ENCODE data around the gene IGF2.

The IGF2 gene

DNA sequence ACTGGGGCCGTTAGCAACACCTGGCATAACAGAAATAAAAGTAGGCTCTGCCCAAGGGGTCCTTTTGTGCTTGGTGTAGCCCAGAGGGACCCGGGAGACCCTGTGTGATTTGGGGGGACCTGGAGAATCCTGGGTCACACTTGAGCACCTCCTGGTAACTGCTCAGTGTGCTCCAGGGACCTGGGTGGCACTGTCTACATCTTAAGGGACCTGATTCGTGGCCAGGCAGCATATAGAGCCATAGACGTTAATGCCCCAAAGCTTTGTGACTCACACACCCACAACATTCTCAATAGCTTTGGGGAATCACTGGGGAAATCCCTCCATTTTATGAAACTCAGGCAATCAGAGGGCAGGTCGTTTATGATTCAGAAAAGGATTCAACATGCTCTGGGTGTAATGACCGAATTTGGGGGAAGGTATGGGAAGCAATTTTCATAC is 3.6 kb upstream of the IGF2 start:
- Histone ChIP-seq H3K4ac (ENCODE audit: low read depth, low read length) (no peak overlapping the region), H3K79me2 (ENCODE audit: control insufficient read depth, insufficient read depth, low read length, poor library complexity) (peaks cover 3% of the 10 kb centered on the region), H3K9ac (ENCODE audit: low read length) (no peak overlapping the region), H3K23ac (ENCODE audit: low read length) (no peak overlapping the region), H3K4me2 (ENCODE audit: low read length) (no peak overlapping the region), H3K14ac (ENCODE audit: low read length) (no peak overlapping the region), H4K12ac (ENCODE audit: low read depth, low read length) (no peak overlapping the region), H3K4me3 (ENCODE audit: low read depth, low read length) (no peak overlapping the region), H2AFZ (ENCODE audit: insufficient read depth, low read length, poor library complexity) (no peak overlapping the region), H4K91ac (ENCODE audit: low read depth, low read length) (peak overlapping the region; percentile 26), H3K36me3 (ENCODE audit: control insufficient read depth in 1 of 2, insufficient read depth in 2 of 2, low read length in 2 of 2) (no peaks in the 10 kb centered on the region), H3K9me3 (ENCODE audit: insufficient read depth, low read depth, low read length) (peaks cover 3% of the 10 kb centered on the region), H4K8ac (ENCODE audit: low read depth, low read length) (no peak overlapping the region), H3K79me1 (ENCODE audit: low read length) (peaks cover 18% of the 10 kb centered on the region), H2BK12ac (ENCODE audit: low read length) (peak overlapping the region; percentile 8), H2BK120ac (ENCODE audit: insufficient read depth, low read length, poor library complexity) (no peak overlapping the region), H2AK5ac (ENCODE audit: low read length) (no peak overlapping the region), H3K18ac (ENCODE audit: low read length) (no peak overlapping the region), H3K27ac (ENCODE audit: low read depth, low read length) (no peak overlapping the region), H3K4me1 (ENCODE audit: control insufficient read depth in 1 of 2, insufficient read depth in 2 of 2, low read length in 2 of 2) (peaks cover 3 to 5% of the 10 kb centered on the region in 2 experiments), H3K27me3 (ENCODE audit: insufficient read depth, low read length) (peaks cover 69% of the 10 kb centered on the region), H2BK5ac (ENCODE audit: low read depth, low read length, poor library complexity) (peak overlapping the region; percentile 27)
- DNase-seq, result peak; percentile 45 to 58
- WGBS (ENCODE audit: extremely low coverage, insufficient coverage, insufficient read length), result no CpG with 5 or more reads among the region's 6 CpGs

DNA sequence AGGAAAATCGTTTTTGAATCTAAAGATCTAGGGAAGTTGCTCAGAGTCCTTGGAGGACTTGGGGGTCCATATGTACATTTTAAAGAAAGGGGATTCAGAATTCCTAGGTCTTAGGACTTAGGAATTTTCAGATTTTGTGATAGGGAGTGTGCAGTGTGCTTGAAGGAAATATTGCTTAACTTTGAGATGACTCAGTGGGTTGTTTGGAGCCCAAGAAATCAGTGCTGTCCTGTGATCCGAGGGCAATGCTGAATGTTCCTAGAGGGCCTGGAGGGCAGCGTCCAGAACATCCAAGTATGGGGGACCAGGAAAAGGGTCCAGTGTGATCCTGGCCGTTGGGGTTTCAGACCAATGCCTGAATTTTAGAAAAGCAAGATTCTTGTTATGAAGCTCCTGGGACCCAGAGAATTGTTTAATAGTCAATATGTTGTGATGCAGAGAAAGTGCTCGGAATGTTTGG is 3.1 kb upstream of the IGF2 start:
- Histone ChIP-seq H3K9me3 (ENCODE audit: insufficient read depth, low read depth, low read length) (peaks cover 3% of the 10 kb centered on the region), H3K4me3 (ENCODE audit: low read depth, low read length) (no peak overlapping the region), H2AFZ (ENCODE audit: insufficient read depth, low read length, poor library complexity) (no peak overlapping the region), H3K79me1 (ENCODE audit: low read length) (peaks cover 17% of the 10 kb centered on the region), H2BK120ac (ENCODE audit: insufficient read depth, low read length, poor library complexity) (no peak overlapping the region), H2BK5ac (ENCODE audit: low read depth, low read length, poor library complexity) (peak overlapping the region; percentile 27), H4K8ac (ENCODE audit: low read depth, low read length) (no peak overlapping the region), H3K79me2 (ENCODE audit: control insufficient read depth, insufficient read depth, low read length, poor library complexity) (peaks cover 5% of the 10 kb centered on the region), H4K12ac (ENCODE audit: low read depth, low read length) (no peak overlapping the region), H2BK12ac (ENCODE audit: low read length) (no peak overlapping the region), H2AK5ac (ENCODE audit: low read length) (no peak overlapping the region), H3K27ac (ENCODE audit: low read depth, low read length) (no peak overlapping the region), H3K36me3 (ENCODE audit: control insufficient read depth in 1 of 2, insufficient read depth in 2 of 2, low read length in 2 of 2) (no peaks in the 10 kb centered on the region), H3K4ac (ENCODE audit: low read depth, low read length) (no peak overlapping the region), H3K9ac (ENCODE audit: low read length) (no peak overlapping the region), H3K14ac (ENCODE audit: low read length) (no peak overlapping the region), H3K4me2 (ENCODE audit: low read length) (no peak overlapping the region), H3K27me3 (ENCODE audit: insufficient read depth, low read length) (peaks cover 73% of the 10 kb centered on the region), H4K91ac (ENCODE audit: low read depth, low read length) (peak overlapping the region; percentile 26), H3K4me1 (ENCODE audit: control insufficient read depth in 1 of 2, insufficient read depth in 2 of 2, low read length in 2 of 2) (peaks cover 3 to 5% of the 10 kb centered on the region in 2 experiments), H3K23ac (ENCODE audit: low read length) (no peak overlapping the region), H3K18ac (ENCODE audit: low read length) (no peak overlapping the region)
- DNase-seq, result peak in 1 of 2 donors; percentile 57
- no CpG with 5 or more reads among the region's 5 CpGs for WGBS (ENCODE audit: extremely low coverage, insufficient coverage, insufficient read length)

DNA sequence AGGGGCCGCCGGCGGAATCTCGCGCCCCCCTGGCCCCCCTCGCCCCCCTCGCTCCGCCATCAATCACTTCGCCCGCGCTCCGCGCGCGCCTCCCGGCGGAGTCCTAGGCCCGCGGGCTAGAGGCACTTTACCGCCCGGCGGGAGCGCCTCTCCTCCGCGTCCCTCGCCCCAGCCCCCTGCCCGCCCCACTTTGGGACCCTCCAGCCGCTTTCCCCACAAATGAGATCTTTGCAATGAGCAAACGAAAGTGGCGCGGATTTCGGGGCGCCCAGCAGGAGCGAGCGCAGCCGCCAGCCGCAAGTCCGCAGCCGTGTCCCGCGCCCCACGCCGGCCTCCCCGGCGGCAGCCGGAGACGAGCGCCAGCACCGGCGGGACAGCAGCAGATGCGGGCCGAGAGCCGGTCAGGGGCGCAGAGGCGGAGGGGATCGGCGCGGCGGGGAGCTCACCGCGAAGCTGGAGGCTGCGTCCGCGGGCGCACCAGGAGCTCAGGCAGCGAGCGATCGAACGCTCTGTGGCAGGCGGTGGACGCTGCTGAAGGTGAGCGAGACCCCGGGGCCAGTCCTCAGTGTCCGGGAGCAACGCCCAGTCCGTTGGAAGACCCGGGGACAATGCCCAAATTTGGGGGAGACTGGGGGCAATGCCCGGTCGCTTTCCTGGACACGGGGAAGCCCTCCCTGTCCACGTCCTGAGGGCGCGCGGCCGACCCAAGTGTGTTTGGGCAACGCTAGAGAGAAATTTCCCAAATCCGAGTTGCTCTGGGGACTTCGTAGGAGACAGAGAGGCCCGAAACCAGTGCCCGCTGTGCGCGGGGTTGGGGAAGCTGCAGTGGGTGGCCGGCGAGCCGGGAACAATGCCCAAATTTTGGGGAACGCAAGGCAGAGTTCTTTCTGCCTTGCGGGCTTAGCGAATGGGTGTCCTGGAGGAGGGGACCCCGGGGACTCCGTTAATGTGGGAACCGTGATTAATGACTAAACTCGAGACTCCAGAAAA is 1.5 kb upstream of the IGF2 start:
- Histone ChIP-seq H3K9me3 (ENCODE audit: insufficient read depth, low read depth, low read length) (peaks cover 4% of the 10 kb centered on the region), H2BK120ac (ENCODE audit: insufficient read depth, low read length, poor library complexity) (peak overlapping the region; percentile 21)
- peak in 1 of 2 donors; percentile 38 for DNase-seq

DNA sequence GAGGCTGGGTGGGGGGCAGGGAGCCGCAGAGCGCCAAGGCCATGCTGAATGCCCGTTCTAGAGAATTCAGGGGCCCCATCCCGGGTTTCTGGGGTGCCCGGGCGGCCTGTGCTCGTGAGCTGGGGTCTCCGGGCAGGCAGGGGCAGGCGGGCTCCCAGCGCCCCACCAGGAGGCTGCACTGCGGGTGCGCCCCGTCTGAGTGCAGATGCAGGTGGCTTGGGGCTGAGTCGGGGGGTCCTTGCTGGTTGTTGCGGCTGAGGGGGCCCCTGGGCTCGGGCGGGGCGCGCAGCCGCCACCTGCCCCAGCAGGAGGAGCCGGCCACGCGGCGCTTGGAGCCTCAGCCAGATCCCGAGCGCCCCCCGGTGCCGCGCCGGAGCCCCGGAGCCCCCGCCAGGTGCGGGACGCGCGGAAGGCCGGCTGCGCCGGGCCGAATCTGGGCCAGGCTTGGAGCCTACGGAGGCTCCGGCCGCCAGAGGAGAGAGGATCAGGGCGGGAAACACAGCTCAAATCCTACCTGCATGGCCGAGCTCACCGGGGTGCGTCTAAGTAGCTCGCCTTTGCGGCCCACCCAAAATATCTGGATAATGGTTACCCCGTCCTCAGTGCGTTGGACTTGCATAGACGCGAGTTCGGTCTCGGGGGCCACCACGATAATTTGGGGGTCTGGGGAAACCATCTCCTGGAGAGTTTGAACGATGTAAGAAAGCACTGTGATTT is 590 bp upstream of the IGF2 start:
- peaks cover 5 to 10% of the 10 kb centered on the region in 2 experiments for H3K4me1 ChIP-seq (ENCODE audit: control insufficient read depth in 1 of 2, insufficient read depth in 2 of 2, low read length in 2 of 2)
- peak overlapping the region; percentile 78 for H2BK120ac ChIP-seq (ENCODE audit: insufficient read depth, low read length, poor library complexity)
- H2BK5ac ChIP-seq (ENCODE audit: low read depth, low read length, poor library complexity), result no peak overlapping the region
- H3K4me3 ChIP-seq (ENCODE audit: low read depth, low read length), result peak overlapping the region; percentile 36
- H3K4me2 ChIP-seq (ENCODE audit: low read length), result peak overlapping the region; percentile 52
- H2BK12ac ChIP-seq (ENCODE audit: low read length), result peak overlapping the region; percentile 73
- H2AK5ac ChIP-seq (ENCODE audit: low read length), result peak overlapping the region; percentile 66
- peaks cover 6 to 9% of the 10 kb centered on the region in 2 experiments for H3K36me3 ChIP-seq (ENCODE audit: control insufficient read depth in 1 of 2, insufficient read depth in 2 of 2, low read length in 2 of 2)
- H3K14ac ChIP-seq (ENCODE audit: low read length), result peak overlapping the region; percentile 53
- no peak overlapping the region for H3K23ac ChIP-seq (ENCODE audit: low read length)
- H4K91ac ChIP-seq (ENCODE audit: low read depth, low read length), result peak overlapping the region; percentile 92
- peak overlapping the region; percentile 7 for H4K8ac ChIP-seq (ENCODE audit: low read depth, low read length)
- no peak overlapping the region for H3K9ac ChIP-seq (ENCODE audit: low read length)
- peaks cover 5% of the 10 kb centered on the region for H3K79me2 ChIP-seq (ENCODE audit: control insufficient read depth, insufficient read depth, low read length, poor library complexity)
- peaks cover 15% of the 10 kb centered on the region for H3K79me1 ChIP-seq (ENCODE audit: low read length)
- no peak overlapping the region for H3K27ac ChIP-seq (ENCODE audit: low read depth, low read length)
- peaks cover 1% of the 10 kb centered on the region for H3K9me3 ChIP-seq (ENCODE audit: insufficient read depth, low read depth, low read length)
- peak overlapping the region; percentile 53 for H2AFZ ChIP-seq (ENCODE audit: insufficient read depth, low read length, poor library complexity)
- H4K12ac ChIP-seq (ENCODE audit: low read depth, low read length), result peak overlapping the region; percentile 22
- no CpG with 5 or more reads among the region's 57 CpGs for WGBS (ENCODE audit: extremely low coverage, insufficient coverage, insufficient read length)
- peak overlapping the region; percentile 89 for H3K18ac ChIP-seq (ENCODE audit: low read length)
- H3K4ac ChIP-seq (ENCODE audit: low read depth, low read length), result peak overlapping the region; percentile 55
- H3K27me3 ChIP-seq (ENCODE audit: insufficient read depth, low read length), result peaks cover 58% of the 10 kb centered on the region
- peak in 1 of 2 donors; percentile 61 for DNase-seq

More for the DNA sequence above, 1.5 kb upstream of the IGF2 start:
- peak overlapping the region; percentile 66 for H2BK5ac ChIP-seq (ENCODE audit: low read depth, low read length, poor library complexity)
- peak overlapping the region; percentile 8 for H2BK12ac ChIP-seq (ENCODE audit: low read length)
- H3K4me3 ChIP-seq (ENCODE audit: low read depth, low read length), result peak overlapping the region; percentile 66
- H3K36me3 ChIP-seq (ENCODE audit: control insufficient read depth in 1 of 2, insufficient read depth in 2 of 2, low read length in 2 of 2), result peaks cover 0 to under 1% of the 10 kb centered on the region in 2 experiments
- H3K14ac ChIP-seq (ENCODE audit: low read length), result peak overlapping the region; percentile 68
- H3K4me2 ChIP-seq (ENCODE audit: low read length), result peak overlapping the region; percentile 52
- H2AFZ ChIP-seq (ENCODE audit: insufficient read depth, low read length, poor library complexity), result peak overlapping the region; percentile 55
- H4K8ac ChIP-seq (ENCODE audit: low read depth, low read length), result peak overlapping the region; percentile 65
- H3K23ac ChIP-seq (ENCODE audit: low read length), result no peak overlapping the region
- H3K9ac ChIP-seq (ENCODE audit: low read length), result no peak overlapping the region
- H4K91ac ChIP-seq (ENCODE audit: low read depth, low read length), result peak overlapping the region; percentile 75
- H3K27me3 ChIP-seq (ENCODE audit: insufficient read depth, low read length), result peaks cover 66% of the 10 kb centered on the region
- H3K27ac ChIP-seq (ENCODE audit: low read depth, low read length), result no peak overlapping the region
- H3K4me1 ChIP-seq (ENCODE audit: control insufficient read depth in 1 of 2, insufficient read depth in 2 of 2, low read length in 2 of 2), result peaks cover 5 to 9% of the 10 kb centered on the region in 2 experiments
- peak overlapping the region; percentile 78 for H3K18ac ChIP-seq (ENCODE audit: low read length)
- no CpG with 5 or more reads among the region's 102 CpGs for WGBS (ENCODE audit: extremely low coverage, insufficient coverage, insufficient read length)
- H3K79me1 ChIP-seq (ENCODE audit: low read length), result peaks cover 15% of the 10 kb centered on the region
- H4K12ac ChIP-seq (ENCODE audit: low read depth, low read length), result no peak overlapping the region
- peaks cover 5% of the 10 kb centered on the region for H3K79me2 ChIP-seq (ENCODE audit: control insufficient read depth, insufficient read depth, low read length, poor library complexity)
- peak overlapping the region; percentile 33 for H3K4ac ChIP-seq (ENCODE audit: low read depth, low read length)
- no peak overlapping the region for H2AK5ac ChIP-seq (ENCODE audit: low read length)

Data from trophoblast cell (in vitro differentiated cells and primary cell).